ENCODE measurements around the gene SNRPD3.

SNRPD3 gene

GRCh38 chr22:24516301-24516737 is 39.5 kb upstream of the SNRPD3 start:
- H3K27ac ChIP-seq: no peak overlapping the region
- no peaks in the 10 kb centered on the region for H3K36me3 ChIP-seq (ENCODE audit: insufficient read depth)
- no peak overlapping the region for H3K4me3 ChIP-seq (IDR thresholded peaks at IDR 0.05; ENCODE audit: insufficient read depth, low read depth, low read length)
- no peaks in the 10 kb centered on the region for H3K79me2 ChIP-seq (ENCODE audit: insufficient read depth, low read depth)
- no peak overlapping the region for H2AFZ ChIP-seq (ENCODE audit: low read depth)
- H4K20me1 ChIP-seq (ENCODE audit: insufficient read depth): no peaks in the 10 kb centered on the region
- no peak for TF ChIP-seq CTCF (conservative IDR thresholded peaks at IDR 0.05; ENCODE audit: low read depth, low read length)
- H3K9ac ChIP-seq: no peak overlapping the region
- H3K4me2 ChIP-seq: no peak overlapping the region
- H3K4me1 ChIP-seq (ENCODE audit: low read depth, poor library complexity, severe bottlenecking): peaks cover 19% of the 10 kb centered on the region
- H3K27me3 ChIP-seq (ENCODE audit: insufficient read depth, low read depth): no peaks in the 10 kb centered on the region

GRCh38 chr22:24517446-24517845 is 38.4 kb upstream of the SNRPD3 start:
- no peaks in the 10 kb centered on the region for H3K36me3 ChIP-seq (ENCODE audit: insufficient read depth)
- peaks cover 13% of the 10 kb centered on the region for H3K4me1 ChIP-seq (ENCODE audit: low read depth, poor library complexity, severe bottlenecking)
- H3K79me2 ChIP-seq (ENCODE audit: insufficient read depth, low read depth): no peaks in the 10 kb centered on the region
- H4K20me1 ChIP-seq (ENCODE audit: insufficient read depth): no peaks in the 10 kb centered on the region
- H3K27me3 ChIP-seq (ENCODE audit: insufficient read depth, low read depth): no peaks in the 10 kb centered on the region
- H3K4me2 ChIP-seq: no peak overlapping the region
- no peak overlapping the region for H3K4me3 ChIP-seq (IDR thresholded peaks at IDR 0.05; ENCODE audit: insufficient read depth, low read depth, low read length)
- no peak overlapping the region for H2AFZ ChIP-seq (ENCODE audit: low read depth)
- TF ChIP-seq CTCF (conservative IDR thresholded peaks at IDR 0.05; ENCODE audit: low read depth, low read length): no peak
- no peak overlapping the region for H3K9ac ChIP-seq
- H3K27ac ChIP-seq: no peak overlapping the region

GRCh38 chr22:24518228-24518627 is 37.6 kb upstream of the SNRPD3 start:
- Histone ChIP-seq H3K9ac (no peak overlapping the region), H3K27ac (no peak overlapping the region), H3K4me3 (IDR thresholded peaks at IDR 0.05; ENCODE audit: insufficient read depth, low read depth, low read length) (no peak overlapping the region), H3K79me2 (ENCODE audit: insufficient read depth, low read depth) (no peaks in the 10 kb centered on the region), H3K4me2 (no peak overlapping the region), H3K4me1 (ENCODE audit: low read depth, poor library complexity, severe bottlenecking) (peaks cover 13% of the 10 kb centered on the region), H2AFZ (ENCODE audit: low read depth) (no peak overlapping the region), H3K36me3 (ENCODE audit: insufficient read depth) (no peaks in the 10 kb centered on the region), H3K27me3 (ENCODE audit: insufficient read depth, low read depth) (no peaks in the 10 kb centered on the region), H4K20me1 (ENCODE audit: insufficient read depth) (no peaks in the 10 kb centered on the region)
- no peak for TF ChIP-seq CTCF (conservative IDR thresholded peaks at IDR 0.05; ENCODE audit: low read depth, low read length)

- Histone ChIP-seq H3K36me3 (ENCODE audit: insufficient read depth) (no peaks in the 10 kb centered on the region), H3K9ac (no peak overlapping the region), H3K27me3 (ENCODE audit: insufficient read depth, low read depth) (no peaks in the 10 kb centered on the region), H3K4me2 (no peak overlapping the region), H4K20me1 (ENCODE audit: insufficient read depth) (no peaks in the 10 kb centered on the region), H3K4me1 (ENCODE audit: low read depth, poor library complexity, severe bottlenecking) (peaks cover 13% of the 10 kb centered on the region), H3K4me3 (IDR thresholded peaks at IDR 0.05; ENCODE audit: insufficient read depth, low read depth, low read length) (no peak overlapping the region), H3K27ac (no peak overlapping the region), H3K79me2 (ENCODE audit: insufficient read depth, low read depth) (no peaks in the 10 kb centered on the region), H2AFZ (ENCODE audit: low read depth) (no peak overlapping the region)
- TF ChIP-seq CTCF (conservative IDR thresholded peaks at IDR 0.05; ENCODE audit: low read depth, low read length): no peak
Measured at GRCh38 chr22:24518771-24519485, 36.9 kb upstream of the SNRPD3 start.

Data from KMS-11 (cell line).